Activated CD4-positive, alpha-beta T cell treated with anti-CD3 and anti-CD28 coated beads for 1 hour (primary cell): ENCODE measurements around the gene ADPRS.

Source experiments
- DNase-seq: peaks from one replicate; pipeline ENCODE4 v3.0.0-alpha.2; 2020

Gene ADPRS

DNA sequence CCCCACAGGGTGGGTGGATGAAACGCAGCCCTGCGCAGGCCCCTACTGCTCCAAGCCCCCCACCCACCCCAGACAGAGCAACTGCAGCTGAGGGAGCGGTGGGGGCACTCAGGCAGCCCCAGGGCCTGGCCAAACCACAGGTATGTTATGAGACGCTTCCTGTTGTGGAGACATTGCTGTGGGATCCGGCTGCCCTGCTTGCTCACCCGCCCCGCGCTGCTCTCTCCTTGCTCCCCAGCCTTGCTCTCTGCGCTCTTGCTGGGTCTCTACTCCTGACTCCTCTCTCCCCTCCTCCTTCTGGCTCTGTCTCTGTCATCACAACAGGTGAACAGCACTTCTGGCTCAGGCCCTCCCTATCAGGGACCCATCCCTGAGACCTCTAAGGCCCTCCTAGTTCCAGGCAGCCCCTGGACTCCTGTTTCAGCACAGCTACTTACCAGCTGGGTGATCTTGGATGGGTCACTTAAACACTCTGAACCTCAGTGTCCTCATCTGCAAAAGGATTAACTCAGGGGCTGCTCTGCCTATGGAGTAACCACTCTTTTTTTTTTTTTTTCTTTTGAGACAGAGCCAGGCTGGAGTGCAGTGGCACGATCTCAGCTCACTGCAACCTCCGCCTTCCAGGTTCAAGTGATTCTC, 20.5 kb downstream of the ADPRS start:
- no peak for DNase-seq

DNA sequence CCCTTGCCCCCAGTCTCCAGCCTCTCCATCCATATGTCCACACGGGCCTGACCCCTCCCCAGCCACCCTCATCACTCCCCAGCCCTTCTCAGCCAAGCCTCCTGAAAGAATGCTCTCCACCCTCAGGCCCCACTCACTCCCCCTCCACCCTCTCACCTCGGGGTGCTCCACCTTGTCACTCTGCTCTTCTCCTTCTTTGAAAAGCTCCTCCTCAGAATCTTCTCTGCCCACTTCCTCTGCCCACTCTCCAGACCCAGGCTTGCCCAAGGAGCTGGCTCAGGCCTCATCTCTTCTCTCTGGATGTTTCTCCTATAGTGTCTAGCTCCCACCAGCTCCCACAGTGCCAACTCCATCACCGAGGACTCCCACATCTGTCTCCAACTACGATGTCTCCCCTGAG, 22.5 kb downstream of the ADPRS start:
- DNase-seq: no peak

DNA sequence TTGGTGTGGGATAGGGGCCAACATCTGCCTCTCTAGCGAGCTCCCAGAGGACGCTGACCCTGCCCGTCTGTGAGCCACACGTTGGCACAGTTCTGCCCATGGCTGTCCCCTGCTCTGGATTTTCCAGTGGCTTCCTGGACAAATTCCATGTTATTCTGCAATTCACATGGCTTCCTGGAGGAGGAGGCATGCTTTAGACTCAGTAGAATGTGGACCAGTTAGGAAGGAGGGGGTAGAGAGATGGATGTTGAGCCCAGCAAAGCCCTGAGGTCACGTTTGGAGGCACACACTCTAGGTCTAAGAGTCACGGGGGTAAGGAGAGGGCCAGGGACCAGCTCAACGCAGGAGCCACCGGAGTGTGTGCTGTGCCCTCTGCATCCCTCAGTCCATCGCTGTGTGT, 24.1 kb downstream of the ADPRS start:
- no peak for DNase-seq

DNA sequence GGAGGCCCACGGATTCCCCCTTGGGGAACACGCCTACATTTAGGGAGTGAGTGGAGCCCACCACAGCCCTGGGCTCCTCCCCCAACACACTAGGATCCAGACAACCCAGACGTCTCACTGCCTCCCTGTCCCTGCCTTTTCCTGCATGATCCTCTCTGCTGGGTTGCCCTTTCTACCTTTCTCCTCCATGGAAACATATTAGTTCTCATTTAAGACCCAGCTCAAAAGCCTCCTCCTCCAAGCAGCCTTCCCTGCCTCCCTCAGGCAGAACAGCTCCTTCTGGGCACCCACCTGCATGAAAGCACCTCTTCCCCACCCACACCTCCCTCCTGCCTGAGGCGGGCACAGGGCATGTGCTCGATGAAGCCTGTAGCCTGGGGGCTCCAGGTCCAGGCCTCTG, 25.7 kb downstream of the ADPRS start:
- no peak for DNase-seq

DNA sequence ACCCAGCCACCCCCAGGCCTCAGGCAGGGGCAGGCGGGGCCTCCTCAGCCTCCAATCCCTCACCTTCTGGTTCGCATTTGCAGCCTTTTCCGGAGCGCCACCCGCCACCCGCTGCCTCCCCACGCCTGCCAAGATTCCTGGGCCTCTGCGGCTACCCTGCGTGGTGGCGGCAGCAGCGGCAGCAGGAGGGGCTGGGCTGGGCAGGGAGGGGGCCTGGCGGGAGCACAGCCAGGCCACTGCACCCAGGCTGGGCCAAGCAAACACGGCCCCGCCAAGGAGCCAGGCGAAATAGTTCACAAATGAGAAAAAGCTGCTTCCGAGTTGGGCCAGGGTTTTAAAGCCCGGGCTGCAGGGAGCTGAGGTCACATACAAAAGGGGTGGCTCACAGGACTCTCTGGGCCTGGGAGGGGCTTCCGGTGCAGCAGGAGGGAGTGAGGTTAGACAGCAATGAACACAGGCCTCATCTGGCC, 26.5 kb downstream of the ADPRS start:
- DNase-seq: no peak

DNA sequence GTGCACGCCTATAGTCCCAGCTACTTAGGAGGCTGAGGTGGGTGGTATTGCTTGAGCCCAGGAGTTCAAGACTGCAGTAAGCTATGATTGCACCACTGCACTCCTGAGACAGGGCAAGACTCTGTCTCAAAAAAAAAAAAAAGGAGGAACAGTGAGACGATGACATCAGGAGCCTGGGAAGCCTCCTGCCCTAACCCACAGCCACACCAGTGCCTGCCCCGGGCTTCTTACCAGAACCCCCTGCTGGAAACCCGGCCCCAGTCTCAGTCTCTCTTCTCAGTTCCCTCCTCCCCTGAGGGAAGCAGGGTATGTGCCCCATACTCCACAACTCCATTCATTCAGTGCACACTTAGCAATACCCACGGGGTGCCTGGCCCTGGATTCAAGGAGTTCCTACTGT, 27.2 kb downstream of the ADPRS start:
- no peak for DNase-seq

DNA sequence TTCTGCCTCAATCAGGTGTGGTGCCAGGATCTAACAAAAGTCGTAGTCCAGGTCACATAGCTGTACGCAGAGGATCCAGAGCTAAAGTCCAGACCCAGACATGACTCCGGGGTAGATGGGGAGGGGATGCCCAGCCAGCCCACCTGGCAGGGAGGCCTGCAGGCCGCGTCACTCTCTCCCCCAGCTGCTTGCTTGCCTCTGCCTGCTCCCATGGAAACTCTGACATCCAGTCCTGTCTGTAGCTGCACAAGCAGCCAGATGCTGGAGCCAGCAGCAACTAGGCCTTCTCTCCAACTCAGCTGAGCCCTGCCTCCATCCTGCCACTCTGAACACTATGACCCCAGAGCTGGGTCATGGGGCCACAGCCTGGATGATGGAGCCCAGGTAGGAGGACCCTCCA, 28.2 kb downstream of the ADPRS start:
- no peak for DNase-seq

DNA sequence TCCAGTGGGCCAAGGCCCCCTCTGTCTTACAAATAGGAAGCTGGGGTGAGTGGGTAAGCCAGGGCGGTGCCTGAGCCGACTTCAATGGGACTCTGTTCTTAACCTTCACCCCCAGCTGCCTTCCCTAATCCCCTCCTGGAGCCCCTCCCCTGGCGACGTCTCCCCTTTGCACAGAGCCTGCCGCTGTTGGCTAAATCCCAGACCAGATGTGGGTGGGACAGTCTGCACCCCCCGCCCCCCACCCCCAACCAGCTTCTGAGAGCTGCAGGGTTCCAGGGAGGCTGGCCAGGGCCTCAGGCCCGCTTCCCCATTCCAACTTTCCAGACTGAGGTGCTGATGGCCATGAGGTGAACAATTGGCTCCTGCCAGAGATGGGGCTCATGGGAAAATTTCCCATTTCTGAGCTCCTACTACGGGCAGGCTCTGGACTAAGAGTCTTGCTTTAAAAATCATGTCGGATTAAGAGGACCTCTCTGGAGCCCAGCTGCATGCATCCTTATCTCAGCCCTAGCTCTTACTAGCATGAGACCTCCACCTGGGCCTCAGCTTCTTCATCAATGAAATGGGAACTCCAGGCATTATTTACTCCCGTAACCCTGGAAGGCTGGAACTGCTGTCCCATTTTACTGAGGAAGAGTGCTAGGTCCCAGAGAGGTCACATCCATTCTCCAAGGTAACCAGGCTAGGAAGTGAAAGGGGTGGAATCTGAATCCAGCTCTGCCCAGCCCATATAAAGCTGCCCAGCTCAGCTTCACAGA, 29.9 kb downstream of the ADPRS start:
- DNase-seq: no peak

DNA sequence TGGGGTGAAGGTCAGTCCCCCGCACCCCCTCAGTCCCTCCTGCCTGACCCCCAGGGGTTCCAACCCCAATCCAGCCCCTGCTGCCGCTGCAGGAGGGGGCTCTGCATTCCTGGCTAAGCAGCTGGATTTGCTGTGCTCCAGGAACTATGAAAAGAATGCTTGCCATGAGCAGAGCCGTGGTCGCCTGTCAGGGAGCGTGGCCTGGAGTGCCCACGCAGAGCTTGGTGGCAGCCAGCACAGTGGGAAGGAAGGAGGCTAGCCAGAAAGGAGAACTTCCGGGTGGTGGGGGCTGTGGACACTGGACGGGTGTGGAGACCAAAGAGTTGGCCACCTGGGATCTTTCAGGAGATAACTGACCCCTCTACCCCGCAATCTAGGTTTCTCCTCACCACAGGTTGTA, 30.8 kb downstream of the ADPRS start:
- no peak for DNase-seq

DNA sequence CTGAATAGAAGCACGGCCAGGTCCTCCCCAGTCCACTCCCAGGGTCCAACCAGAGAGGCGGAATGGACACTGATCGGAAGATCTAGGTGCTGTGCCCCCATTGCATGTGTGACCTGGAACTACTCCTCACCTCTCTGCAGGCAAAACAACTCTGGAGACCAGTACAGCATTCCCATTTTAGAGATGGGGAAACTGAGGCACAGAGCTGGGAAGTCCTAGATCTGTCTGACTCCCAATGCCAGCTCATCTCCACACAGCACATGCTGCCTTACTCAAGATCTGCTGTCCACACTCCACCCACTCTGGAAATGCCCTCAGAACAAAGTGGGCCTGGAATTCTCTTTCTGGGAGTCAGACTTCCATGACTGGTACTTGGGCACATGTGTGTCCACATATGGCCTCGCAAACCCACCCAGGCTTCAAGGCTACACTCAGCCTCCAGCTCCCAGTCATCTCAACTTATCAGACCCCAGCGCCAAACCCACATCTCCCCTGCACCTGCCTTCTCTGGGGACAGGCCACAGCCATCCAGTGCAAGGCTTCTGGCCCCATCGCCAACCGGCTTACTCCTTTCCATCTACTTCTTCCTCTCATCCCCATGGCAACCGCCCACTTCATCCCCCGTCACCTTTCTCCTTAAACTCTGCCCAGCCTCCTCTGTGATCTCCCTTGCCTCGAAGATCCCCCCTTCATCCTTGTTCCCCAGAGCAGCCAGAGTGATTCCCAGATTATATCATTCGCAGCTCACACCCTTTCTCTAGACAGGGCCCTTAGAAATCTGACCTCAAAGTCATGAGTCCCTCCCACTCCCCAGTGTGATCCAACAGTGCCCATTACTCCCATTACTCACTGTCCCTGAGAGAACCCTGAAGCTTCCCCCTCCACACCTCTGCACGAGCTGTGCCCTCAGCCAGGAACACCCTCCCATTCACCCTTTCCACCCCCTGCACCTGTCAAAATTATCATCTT, 33.7 kb downstream of the ADPRS start:
- no peak for DNase-seq

DNA sequence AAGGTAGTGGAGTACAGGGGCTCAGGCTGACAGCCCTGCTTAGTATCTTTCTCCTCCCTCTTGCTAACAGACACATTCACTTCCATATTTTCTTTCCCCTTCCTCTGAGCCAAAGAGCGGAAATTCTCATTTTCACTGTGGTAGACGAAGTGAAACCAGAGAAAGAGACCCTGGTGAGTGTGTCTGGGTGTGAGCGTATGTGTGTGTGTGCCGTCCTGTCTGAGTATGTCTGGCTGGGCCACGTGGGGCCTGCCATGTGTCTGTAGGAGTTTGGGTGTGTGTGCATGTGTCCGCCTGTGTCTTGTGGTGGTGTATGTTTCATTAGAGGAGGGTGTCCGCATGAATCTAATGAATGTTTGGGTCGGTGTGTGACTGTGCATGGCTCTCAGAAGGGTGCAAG, 34.7 kb downstream of the ADPRS start:
- DNase-seq: no peak

DNA sequence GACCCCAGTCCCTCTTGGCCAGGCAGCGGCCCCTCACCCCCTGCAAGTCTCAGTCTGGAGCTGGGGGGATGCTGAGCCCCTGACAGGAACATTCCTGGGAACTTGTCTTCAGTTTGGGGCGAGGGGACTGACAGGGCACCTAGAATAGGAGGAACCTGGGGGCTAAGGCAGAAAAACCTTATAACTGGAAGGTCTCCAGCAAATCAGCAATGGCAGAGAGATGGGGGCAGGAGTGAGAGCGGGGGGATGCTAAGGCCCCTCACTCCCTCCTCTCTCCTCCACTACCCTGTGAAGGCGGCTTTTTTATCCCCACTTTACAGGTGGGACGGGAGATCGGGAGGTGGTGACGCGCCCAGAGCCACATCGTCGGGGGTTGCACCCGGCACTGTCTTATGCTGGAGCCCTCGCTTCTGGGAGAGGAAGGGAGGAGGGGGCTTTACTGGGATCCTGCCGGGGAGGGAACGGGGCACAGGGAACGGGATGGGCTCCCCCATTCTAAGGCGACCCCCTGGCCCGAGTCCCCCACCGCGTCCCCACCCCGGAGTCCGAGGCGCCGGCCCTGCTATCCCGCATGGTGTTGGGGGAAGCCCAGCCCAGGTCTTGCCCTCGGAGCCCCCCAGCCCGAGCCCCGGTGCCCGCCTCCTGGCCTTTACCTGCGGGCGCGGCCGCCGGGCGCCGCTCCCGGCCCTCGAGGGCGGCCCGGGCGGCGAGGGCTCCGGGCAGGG, 35.9 kb downstream of the ADPRS start:
- DNase-seq: no peak

DNA sequence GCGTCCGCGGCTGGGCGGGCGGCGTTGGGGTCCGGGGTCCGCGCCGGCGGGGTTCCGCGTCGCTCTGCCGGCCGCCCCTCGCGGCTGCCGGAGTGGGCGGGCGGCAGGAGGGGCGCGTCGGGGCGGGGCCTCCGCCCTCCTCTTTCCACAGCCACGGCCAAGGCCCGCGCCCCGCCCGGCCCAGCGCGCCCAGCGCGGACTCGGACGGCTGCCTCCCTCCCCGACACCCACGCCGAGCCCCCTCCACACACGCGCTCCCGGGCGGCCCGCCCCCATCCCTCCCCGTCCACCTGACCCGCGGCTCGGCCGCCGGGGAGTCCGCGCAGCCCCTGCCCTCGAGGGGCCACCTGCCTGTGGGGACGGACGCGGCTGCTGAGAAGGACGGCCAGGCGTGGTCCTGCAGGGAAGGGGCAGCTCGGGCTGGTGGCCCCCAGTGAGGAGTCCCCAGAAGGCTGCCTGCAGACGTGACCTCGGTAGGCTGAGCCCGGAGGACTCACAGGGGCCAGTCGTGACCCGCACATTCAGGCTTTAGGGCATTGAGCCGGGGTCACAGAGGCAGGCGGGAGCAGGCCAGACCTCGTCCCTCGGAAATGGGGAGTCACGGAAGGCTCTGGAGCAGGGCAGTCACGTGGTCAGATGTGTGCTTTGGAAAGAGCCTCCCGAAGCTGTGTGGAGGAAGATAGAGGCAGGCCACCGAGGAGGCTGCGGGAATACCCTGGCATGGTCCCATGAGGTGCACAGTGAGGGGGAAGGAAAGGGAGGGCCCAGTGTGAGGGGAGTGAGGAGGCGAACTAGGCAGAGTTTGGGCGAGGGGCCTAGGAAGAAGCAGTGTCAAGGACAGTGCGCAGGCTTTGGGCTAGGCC, 36.7 kb downstream of the ADPRS start, which contains the start of gene COL8A2:
Gene COL8A2, minus strand, starts transcription at position 94 of the 863 bp plus-strand sequence. CDS start 24,980 bp downstream, outside the sequence.
- DNase-seq: no peak

DNA sequence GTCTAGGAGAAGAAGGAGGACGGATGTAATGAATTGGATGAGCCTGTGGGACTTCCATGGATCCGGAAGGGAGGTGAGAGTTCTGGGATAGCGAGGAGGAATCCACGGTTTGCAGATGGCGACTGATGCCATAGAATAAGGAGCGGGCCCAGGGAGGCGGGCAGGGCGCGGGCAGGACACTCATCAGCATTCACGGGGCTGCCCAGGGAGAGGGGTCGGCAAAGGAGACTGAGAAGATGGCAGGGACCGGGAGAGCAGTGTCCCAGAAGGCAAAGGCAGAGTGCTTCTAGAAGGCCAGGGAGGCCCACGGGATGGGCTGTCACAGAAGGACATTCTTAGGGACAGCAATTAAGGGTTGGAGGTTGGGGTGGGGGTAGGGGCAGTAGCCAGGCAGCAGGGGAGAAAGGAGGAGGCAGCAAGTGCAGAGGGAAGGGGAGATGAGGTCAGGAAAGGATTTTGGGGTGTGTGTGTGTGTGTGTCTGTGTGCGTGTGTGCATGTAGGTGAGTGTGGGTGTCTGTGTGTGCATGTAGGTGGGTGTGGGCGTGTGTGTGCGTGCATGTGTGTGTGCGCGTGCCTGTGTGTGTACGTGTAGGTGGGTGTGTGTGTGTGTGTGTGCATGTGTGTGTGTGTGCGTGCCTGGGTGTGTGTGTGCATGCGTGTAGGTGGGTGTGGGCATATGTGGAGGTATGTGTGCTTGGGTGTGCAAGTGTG, 37.5 kb downstream of the ADPRS start:
- no peak for DNase-seq

DNA sequence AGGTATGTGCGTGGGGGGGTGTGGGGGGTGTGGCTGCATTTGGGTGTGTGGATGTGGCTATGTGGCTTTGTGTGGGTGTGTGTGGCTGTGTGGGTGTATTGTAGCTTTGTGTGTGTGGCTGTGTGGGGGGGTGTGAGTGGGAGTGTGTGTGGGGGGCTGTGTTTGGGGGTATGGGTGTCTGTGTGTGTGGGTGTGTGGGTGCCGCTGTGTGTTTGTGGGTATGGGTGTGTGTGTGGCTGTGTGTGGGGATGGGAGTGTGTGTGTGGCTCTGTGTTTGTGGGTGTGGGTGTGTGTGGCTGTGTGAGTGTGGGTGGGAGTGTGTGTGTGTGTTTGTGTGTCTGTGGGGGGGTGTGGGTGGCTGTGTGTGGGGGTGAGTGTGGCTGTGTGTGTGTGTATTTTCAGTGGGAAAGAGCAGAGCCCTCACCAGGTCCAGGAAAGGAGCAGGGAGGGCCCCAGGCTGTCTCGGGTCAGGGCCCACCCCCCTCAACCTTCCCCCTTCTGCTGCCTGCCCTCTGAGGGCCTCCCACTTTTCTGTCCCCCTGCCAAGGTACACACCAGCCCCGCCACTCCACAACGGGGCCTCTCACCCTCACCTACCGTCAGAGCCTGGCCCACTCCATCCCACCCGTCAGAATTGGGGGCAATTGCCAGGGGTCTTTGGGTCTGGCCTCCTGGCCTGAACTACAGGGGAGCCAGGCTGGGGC, 38.3 kb downstream of the ADPRS start:
- DNase-seq: no peak

DNA sequence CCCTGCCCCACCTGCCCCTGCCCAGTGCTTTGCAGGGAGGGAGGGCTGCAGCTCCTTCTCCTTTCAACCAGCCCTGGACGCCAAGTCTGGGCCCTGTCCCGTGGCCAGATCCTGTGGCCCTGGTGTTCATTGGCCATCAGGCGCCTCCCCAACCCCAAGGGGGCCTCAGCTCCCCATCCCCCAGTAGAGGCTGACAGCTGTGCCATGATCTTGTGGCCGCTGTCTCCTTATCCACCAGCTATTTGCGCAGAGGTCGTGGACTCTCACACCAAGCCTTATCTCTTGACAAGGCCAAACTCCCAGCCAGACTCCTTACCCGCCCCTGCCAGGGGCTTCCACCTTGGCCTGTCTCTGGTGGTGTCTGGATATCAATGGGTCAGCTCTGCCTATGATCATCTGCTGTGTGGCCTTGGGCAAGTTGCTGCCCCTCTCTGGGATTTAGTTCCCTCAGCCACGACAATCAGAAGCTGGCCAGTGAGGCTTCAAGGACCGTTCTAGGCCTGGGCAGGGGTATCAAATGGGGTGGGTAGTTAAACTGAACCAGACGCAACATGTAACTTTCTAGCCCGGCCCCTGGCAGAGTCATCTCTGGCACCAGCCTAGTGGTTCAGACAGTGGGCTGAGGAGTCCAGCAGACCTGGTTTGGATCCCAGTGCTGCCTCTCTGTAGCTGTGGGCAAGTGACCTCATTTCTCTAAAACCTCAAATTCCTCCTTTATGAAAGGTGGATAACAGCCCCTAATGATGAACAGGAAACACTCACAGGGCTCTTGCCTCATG, 39.6 kb downstream of the ADPRS start:
- no peak for DNase-seq

DNA sequence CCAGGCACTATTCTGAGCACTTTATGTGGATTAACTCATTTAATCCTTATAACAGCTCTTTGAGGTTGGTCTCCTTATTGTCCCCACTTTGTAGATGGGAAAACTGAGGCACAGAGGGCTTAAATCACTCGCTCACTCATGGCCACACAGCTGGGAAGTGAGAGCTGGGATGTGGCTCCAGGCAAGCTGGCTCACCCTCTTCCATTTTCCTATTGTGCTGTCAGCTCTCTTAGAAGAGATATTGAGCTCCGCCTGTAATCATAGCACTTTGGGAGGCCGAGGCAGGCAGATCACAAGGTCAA, 40.2 kb downstream of the ADPRS start:
- no peak for DNase-seq

DNA sequence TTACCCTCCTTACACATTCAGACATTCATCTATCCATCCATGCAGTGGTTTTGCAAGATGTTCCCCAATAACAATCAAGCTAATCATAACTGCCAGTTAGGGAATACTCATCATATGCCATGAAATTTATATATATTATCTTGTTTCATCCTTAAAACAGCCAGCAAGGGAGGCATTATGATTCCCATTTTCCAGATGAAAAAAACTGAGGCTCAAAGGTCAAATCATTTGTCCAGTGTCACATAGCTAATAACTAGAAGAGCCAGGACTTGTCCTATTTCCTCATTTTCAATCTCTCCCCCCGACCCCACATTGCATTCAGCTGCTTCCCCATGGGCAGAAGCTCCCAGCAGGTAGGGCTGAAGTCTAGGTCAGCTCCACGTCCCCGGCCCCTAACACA, 43.3 kb downstream of the ADPRS start:
- no peak for DNase-seq

DNA sequence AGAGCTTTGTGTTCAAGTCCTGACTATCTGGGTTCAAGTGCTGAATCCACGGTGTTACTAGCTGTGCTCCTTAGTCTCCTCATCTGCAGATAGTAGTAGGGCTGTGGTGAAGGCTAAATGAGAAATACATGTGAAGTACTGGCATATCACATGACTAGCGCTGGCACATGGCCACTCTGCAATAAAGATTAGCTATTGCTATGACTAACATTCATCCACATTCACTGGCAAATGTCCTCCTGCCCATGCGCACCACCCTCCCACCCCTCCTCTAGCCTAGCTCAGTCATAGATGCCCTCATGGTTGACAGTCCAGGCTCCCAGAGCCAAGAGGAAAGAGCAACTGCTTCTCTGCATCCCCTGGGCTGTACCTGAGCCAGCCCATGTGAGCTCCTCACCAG, 44.8 kb downstream of the ADPRS start:
- DNase-seq: no peak

DNA sequence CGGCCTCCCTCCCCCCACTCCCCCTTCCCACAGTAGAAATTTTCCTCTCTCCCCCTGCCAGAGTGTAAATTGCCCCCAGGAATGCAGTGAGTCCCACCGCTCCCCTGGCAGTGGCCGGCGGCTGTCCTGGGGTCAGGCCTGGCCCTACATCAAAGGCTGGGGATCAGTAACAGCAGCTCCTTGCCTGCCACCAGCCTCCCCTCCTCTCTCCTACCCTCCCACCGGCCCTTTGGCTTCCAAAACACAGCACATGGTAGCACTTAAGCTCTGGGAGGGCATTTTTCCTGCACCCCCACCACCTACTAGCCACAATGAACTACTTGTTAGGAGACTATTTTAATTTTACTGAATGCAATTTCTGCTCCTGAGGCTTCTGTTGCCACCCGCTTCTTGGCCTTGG, 45.3 kb downstream of the ADPRS start:
- DNase-seq: no peak
